Measurements from ENCODE around the gene SKAP1. TPM values are rescaled to one million over a fixed set of nuclear protein-coding genes. Genes with fewer than 3 reads are reported as not detected.
A peak's percentile ranks its signal among the peaks of the same experiment; 100 is the strongest.

Gene SKAP1
- total RNA-seq, 1 donor from 2014 or later, result not detected

DNA sequence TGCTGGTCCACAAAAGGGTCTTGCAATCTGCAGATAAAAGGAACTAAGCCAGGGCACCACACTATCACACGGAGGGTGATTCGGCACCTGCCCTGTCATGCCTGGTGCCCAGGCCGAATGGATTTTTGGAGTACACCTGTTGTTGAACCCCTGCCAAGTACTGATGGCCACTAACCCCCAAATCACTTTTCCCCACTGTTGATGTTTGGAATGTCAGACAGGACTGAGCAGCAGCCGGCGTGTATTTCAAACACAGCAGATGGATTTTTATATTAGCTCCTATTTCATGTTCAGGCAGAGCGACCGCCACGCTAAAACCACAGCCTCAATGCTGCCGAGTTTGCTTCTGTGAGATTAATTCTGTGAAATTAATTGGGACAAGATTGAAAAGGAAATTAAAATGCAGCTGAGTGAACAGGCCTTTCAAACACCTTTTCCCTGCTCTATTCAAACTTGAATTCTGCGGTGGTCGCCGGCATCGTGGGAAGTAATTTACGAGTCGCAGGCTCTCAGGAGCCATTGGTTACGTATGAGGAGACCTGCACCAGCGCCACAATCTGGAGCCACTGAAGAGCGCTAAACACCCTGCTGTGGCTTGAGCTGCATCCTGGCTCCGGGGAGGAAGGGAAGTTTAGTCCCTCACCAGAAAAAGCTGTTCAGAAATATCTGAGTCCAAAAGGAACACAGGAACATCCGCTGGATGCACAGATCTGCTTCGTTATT, 274.0 kb downstream of the SKAP1 start:
- Histone ChIP-seq H3K27me3 (ENCODE audit: insufficient read depth, low read length) (peaks cover 21% of the 10 kb centered on the region), H3K4me3 (ENCODE audit: insufficient read depth, low read depth, low read length) (no peak overlapping the region)

DNA sequence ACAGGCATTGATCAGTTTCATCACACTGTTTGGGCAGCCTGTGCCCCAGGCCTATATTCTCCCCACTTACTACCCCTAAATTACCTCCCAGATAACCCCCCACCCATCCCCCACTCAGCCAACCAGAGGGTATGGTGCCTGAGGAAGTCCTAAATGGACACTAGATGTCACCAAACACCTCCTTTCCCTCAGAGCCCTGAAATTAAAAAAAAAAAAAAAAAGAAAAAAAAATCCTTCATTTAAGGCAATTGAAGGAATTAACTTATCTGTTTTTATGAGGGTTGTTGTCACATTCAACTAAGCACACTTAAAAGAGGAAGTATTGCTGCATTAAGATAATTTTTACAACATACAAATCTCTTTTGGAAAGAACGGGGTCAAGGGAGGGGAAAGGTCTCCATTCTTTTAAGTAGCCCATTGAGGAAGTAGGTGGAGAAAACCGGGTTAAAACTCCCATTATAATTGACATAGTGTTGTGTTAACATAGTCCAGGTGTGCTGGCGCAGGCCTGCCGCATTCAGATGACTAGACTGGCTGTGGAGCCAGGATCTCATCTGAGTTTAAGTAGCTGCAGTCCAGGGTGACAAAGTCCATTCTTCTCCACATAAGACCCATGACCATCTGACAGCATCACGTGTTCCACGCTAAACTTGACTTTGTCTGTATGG, 276.2 kb downstream of the SKAP1 start:
- Histone ChIP-seq H3K4me3 (ENCODE audit: insufficient read depth, low read depth, low read length) (no peak overlapping the region), H3K79me2 (ENCODE audit: insufficient read depth, low read length) (no peaks in the 10 kb centered on the region), H3K9ac (ENCODE audit: low read length) (no peak overlapping the region), H2AFZ (ENCODE audit: low read depth, low read length) (no peak overlapping the region), H3K4me2 (ENCODE audit: low read length) (no peak overlapping the region), H3K27me3 (ENCODE audit: insufficient read depth, low read length) (peaks cover 41% of the 10 kb centered on the region), H3K4me1 (ENCODE audit: insufficient read depth, low read length) (no peaks in the 10 kb centered on the region), H3K9me3 (ENCODE audit: insufficient read depth, low read depth, low read length) (no peaks in the 10 kb centered on the region), H3K27ac (ENCODE audit: low read depth, low read length) (no peak overlapping the region), H3K36me3 (ENCODE audit: insufficient read depth, low read length) (no peaks in the 10 kb centered on the region), H4K20me1 (ENCODE audit: insufficient read depth, low read length) (no peaks in the 10 kb centered on the region)
- FAIRE-seq (no peak), DNase-seq (ENCODE audit: low read depth) (peak; percentile 29)
- TF ChIP-seq EZH2 (IDR thresholded peaks at IDR 0.05; ENCODE audit: insufficient read depth, low read length), result no peak
- TF ChIP-seq, protein P1, sequence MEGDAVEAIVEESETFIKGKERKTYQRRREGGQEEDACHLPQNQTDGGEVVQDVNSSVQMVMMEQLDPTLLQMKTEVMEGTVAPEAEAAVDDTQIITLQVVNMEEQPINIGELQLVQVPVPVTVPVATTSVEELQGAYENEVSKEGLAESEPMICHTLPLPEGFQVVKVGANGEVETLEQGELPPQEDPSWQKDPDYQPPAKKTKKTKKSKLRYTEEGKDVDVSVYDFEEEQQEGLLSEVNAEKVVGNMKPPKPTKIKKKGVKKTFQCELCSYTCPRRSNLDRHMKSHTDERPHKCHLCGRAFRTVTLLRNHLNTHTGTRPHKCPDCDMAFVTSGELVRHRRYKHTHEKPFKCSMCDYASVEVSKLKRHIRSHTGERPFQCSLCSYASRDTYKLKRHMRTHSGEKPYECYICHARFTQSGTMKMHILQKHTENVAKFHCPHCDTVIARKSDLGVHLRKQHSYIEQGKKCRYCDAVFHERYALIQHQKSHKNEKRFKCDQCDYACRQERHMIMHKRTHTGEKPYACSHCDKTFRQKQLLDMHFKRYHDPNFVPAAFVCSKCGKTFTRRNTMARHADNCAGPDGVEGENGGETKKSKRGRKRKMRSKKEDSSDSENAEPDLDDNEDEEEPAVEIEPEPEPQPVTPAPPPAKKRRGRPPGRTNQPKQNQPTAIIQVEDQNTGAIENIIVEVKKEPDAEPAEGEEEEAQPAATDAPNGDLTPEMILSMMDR (IDR thresholded peaks at IDR 0.05; ENCODE audit: insufficient read depth, low read depth, low read length), result peak; percentile 46
- Mint-ChIP-seq H3K4me3 (ENCODE audit: unreplicated experiment) (no peak overlapping the region), H3K27me3 (ENCODE audit: low read depth, unreplicated experiment) (peaks cover 43% of the 10 kb centered on the region), H3K9me3 (ENCODE audit: unreplicated experiment) (no peaks in the 10 kb centered on the region), H3K36me3 (ENCODE audit: low read depth, unreplicated experiment) (no peaks in the 10 kb centered on the region), H3K27ac (ENCODE audit: unreplicated experiment) (no peak overlapping the region), H3K4me1 (ENCODE audit: low read depth, unreplicated experiment) (no peaks in the 10 kb centered on the region)

More for the DNA sequence above, 274.0 kb downstream of the SKAP1 start:
- Mint-ChIP-seq H3K36me3 (ENCODE audit: low read depth, unreplicated experiment) (no peaks in the 10 kb centered on the region), H3K27ac (ENCODE audit: unreplicated experiment) (no peak overlapping the region), H3K27me3 (ENCODE audit: low read depth, unreplicated experiment) (peaks cover 35% of the 10 kb centered on the region), H3K9me3 (ENCODE audit: unreplicated experiment) (no peaks in the 10 kb centered on the region), H3K4me3 (ENCODE audit: unreplicated experiment) (no peak overlapping the region), H3K4me1 (ENCODE audit: low read depth, unreplicated experiment) (no peaks in the 10 kb centered on the region)
- Histone ChIP-seq H3K4me2 (ENCODE audit: low read length) (peak overlapping the region; percentile 15), H3K9me3 (ENCODE audit: insufficient read depth, low read depth, low read length) (no peaks in the 10 kb centered on the region), H4K20me1 (ENCODE audit: insufficient read depth, low read length) (no peaks in the 10 kb centered on the region), H3K27ac (ENCODE audit: low read depth, low read length) (no peak overlapping the region), H3K79me2 (ENCODE audit: insufficient read depth, low read length) (no peaks in the 10 kb centered on the region), H3K4me1 (ENCODE audit: insufficient read depth, low read length) (no peaks in the 10 kb centered on the region), H3K9ac (ENCODE audit: low read length) (no peak overlapping the region), H2AFZ (ENCODE audit: low read depth, low read length) (no peak overlapping the region), H3K36me3 (ENCODE audit: insufficient read depth, low read length) (no peaks in the 10 kb centered on the region)
- TF ChIP-seq, protein P1 (IDR thresholded peaks at IDR 0.05; ENCODE audit: insufficient read depth, low read depth, low read length), result no peak
- no peak for TF ChIP-seq EZH2 (IDR thresholded peaks at IDR 0.05; ENCODE audit: insufficient read depth, low read length)
- FAIRE-seq (no peak), DNase-seq (ENCODE audit: low read depth) (no peak)

DNA sequence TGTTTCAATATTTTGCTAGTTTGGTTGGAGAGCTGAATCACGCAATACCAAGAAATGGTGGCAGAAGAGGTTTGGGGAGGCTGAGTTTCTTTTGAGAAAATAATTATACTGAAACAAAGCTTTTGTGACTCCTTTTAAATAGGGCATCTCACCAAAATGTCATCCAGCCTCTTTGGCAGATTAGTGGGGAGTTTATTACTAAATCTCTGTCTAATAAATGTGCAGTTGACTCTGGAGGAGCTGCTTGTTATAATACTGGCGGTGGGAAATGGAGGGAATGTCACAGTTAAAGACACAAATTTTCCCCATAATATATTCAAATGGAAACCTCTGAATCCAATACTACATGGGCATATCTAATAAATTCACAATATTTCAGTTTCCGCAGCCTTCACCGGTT, 277.7 kb downstream of the SKAP1 start:
- DNase-seq (ENCODE audit: low read depth) (no peak), FAIRE-seq (no peak)
- H3K4me1 ChIP-seq (ENCODE audit: insufficient read depth, low read length), result no peaks in the 10 kb centered on the region
- Mint-ChIP-seq H3K9me3 (ENCODE audit: unreplicated experiment) (no peaks in the 10 kb centered on the region), H3K4me1 (ENCODE audit: low read depth, unreplicated experiment) (no peaks in the 10 kb centered on the region), H3K27ac (ENCODE audit: unreplicated experiment) (no peak overlapping the region), H3K4me3 (ENCODE audit: unreplicated experiment) (no peak overlapping the region), H3K36me3 (ENCODE audit: low read depth, unreplicated experiment) (no peaks in the 10 kb centered on the region), H3K27me3 (ENCODE audit: low read depth, unreplicated experiment) (peaks cover 55% of the 10 kb centered on the region)
- H2AFZ ChIP-seq (ENCODE audit: low read depth, low read length), result no peak overlapping the region
- TF ChIP-seq, protein P1 (IDR thresholded peaks at IDR 0.05; ENCODE audit: insufficient read depth, low read depth, low read length), result no peak
- no peak for TF ChIP-seq EZH2 (IDR thresholded peaks at IDR 0.05; ENCODE audit: insufficient read depth, low read length)
- H3K27me3 ChIP-seq (ENCODE audit: insufficient read depth, low read length), result peaks cover 56% of the 10 kb centered on the region
- H3K4me3 ChIP-seq (ENCODE audit: insufficient read depth, low read depth, low read length), result no peak overlapping the region
- H3K9me3 ChIP-seq (ENCODE audit: insufficient read depth, low read depth, low read length), result no peaks in the 10 kb centered on the region
- H3K27ac ChIP-seq (ENCODE audit: low read depth, low read length), result no peak overlapping the region
- H3K79me2 ChIP-seq (ENCODE audit: insufficient read depth, low read length), result no peaks in the 10 kb centered on the region
- H3K36me3 ChIP-seq (ENCODE audit: insufficient read depth, low read length), result no peaks in the 10 kb centered on the region
- no peak overlapping the region for H3K9ac ChIP-seq (ENCODE audit: low read length)
- H3K4me2 ChIP-seq (ENCODE audit: low read length), result no peak overlapping the region
- H4K20me1 ChIP-seq (ENCODE audit: insufficient read depth, low read length), result no peaks in the 10 kb centered on the region
